Breast epithelium (tissue), 3 donors: ENCODE results near the gene CEBPA.

Experiments
- POLR2A ChIP-seq: fragments of 450-650 bp; IDR thresholded peaks from one replicate; pipeline ENCODE4 v1.6.1; 2016; ENCODE audit warnings: antibody characterized with exemption, mild to moderate bottlenecking, moderate library complexity
- TF ChIP-seq, protein P1 (sequence below), 3 donors: fragments of 450-650 bp; IDR thresholded peaks; one replicate each; pipeline ENCODE4 v1.5.1; 2016 to 2017; ENCODE audit warnings: antibody characterized with exemption in 3 of 3, mild to moderate bottlenecking in 3 of 3, moderate library complexity in 3 of 3

DNA sequence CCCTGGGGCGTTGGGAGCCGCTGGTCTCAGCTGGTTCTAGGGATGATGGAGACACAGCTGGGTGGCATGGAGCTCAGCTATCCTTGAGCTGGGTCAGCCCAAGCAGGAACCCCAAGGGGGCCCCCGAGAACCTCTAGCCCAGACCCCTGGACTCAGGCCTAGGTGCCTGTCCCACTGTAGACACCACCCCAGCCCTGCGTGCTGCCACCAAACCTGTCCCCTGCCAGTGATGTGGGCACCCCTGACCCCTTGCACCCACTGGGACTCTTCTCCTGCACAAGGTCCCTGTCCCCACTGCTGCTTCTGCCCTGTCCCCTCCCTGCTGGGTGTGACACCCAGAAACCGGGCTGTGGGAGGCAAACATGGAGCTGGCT, 26.8 kb downstream of the CEBPA start:
- TF ChIP-seq, protein P1, sequence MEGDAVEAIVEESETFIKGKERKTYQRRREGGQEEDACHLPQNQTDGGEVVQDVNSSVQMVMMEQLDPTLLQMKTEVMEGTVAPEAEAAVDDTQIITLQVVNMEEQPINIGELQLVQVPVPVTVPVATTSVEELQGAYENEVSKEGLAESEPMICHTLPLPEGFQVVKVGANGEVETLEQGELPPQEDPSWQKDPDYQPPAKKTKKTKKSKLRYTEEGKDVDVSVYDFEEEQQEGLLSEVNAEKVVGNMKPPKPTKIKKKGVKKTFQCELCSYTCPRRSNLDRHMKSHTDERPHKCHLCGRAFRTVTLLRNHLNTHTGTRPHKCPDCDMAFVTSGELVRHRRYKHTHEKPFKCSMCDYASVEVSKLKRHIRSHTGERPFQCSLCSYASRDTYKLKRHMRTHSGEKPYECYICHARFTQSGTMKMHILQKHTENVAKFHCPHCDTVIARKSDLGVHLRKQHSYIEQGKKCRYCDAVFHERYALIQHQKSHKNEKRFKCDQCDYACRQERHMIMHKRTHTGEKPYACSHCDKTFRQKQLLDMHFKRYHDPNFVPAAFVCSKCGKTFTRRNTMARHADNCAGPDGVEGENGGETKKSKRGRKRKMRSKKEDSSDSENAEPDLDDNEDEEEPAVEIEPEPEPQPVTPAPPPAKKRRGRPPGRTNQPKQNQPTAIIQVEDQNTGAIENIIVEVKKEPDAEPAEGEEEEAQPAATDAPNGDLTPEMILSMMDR (IDR thresholded peaks at IDR 0.05): no peak
- TF ChIP-seq POLR2A: no peak
